Mesodermal cell (in vitro differentiated cells): ENCODE measurements around the gene SPAG6.

Source experiments
- H3K27ac ChIP-seq: 2 replicates; pipeline ENCODE4 v1.7.0; 2013; ENCODE audit warnings: mild to moderate bottlenecking, low read depth, low read length, moderate library complexity; ENCODE audit not compliant: severe bottlenecking
- H3K36me3 ChIP-seq: 2 replicates; pipeline ENCODE4 v1.7.1; 2013; ENCODE audit warnings: mild to moderate bottlenecking, low read length, moderate library complexity; ENCODE audit not compliant: control insufficient read depth, insufficient read depth
- H3K4me1 ChIP-seq: one replicate; pipeline ENCODE4 v1.7.1; 2013; ENCODE audit warnings: mild to moderate bottlenecking, low read length; ENCODE audit not compliant: insufficient read depth, control insufficient read depth, poor library complexity, severe bottlenecking
- H3K4me3 ChIP-seq: 2 replicates; pipeline ENCODE4 v1.7.0; 2013; ENCODE audit warnings: low read length, control low read depth, mild to moderate bottlenecking; ENCODE audit not compliant: insufficient read depth, poor library complexity, severe bottlenecking; ENCODE audit errors: extremely low read depth
- H3K9me3 ChIP-seq: 2 replicates; pipeline ENCODE4 v1.7.1; 2013; ENCODE audit warnings: mild to moderate bottlenecking, low read length, moderate library complexity; ENCODE audit not compliant: control insufficient read depth
- WGBS, 2 experiments: methylation state at CpG; one replicate each; pipeline ENCODE4 v1.1.5; 2013; ENCODE audit warnings: missing lambda C conversion rate in 2 of 2; ENCODE audit not compliant: insufficient coverage in 2 of 2; 5-methylcytosine and 5-hydroxymethylcytosine counted together

The SPAG6 gene

DNA sequence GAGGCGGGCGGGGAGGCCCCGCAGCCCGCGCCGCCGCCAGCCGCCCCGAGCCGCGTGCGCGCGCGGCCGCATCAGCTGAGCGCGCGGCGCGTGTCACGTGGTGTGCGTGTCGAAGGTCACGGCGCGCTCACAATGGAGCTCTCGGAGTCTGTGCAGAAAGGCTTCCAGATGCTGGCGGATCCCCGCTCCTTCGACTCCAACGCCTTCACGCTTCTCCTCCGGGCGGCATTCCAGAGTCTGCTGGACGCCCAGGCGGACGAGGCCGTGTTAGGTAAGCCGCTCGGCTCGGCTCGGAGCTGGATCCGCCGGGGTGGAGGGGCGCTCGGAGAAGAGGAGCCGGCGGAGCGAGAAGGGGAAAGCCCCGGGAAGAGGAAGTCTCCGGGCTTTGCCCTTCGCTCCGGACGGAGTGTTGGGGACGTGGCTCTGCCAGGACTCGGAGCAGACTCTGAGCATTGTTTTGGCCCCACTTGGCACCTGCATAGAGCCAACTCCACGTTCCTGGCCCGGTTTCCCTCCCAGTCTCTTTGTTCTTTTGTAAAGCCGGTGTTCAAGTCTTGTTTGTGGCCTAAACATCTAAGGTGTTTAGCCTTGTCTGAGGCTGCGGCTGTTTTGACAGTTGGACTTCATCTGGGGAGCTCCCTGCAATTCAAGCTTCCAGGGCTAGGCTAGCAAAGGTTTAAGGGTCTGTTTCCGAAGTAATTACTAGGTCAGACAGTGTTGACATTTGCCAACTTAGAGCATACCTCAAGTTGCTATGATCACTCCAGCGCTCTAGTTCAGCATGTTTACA lies 28.8 kb upstream of the SPAG6 start, which contains the start of gene COMMD3:
Gene COMMD3, plus strand, starts transcription at position 103 of the 790 bp plus-strand sequence. Its CDS starts 30 bp downstream, at position 133.
- Histone ChIP-seq H3K27ac (peak within 1 kb of the TSS; percentile 79), H3K9me3 (no peaks in the 10 kb centered on the region), H3K4me3 (peak within 1 kb of the TSS; percentile 62), H3K36me3 (no peaks in the 10 kb centered on the region), H3K4me1 (no peaks in the 10 kb centered on the region)
- 0 to 1% methylated on average over 57 to 61 of the region's 63 CpGs for whole genome bisulfite sequencing, 2 experiments

DNA sequence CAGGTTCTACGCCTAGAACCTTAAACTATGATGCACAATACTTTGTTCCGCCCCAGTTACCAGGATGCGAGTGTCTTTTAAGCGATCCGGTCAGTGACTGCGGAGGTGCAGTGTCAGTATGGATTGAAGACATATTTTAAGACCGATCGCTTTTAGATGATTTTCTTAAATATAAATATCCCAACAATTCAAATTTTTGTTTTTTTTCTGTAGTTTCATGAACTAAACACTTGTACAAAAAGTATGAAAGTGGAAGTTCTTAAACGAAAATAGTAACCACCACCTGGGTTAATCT lies 28.3 kb upstream of the SPAG6 start:
- no peaks in the 10 kb centered on the region for H3K36me3 ChIP-seq
- WGBS, 2 experiments, result 0 to 29% methylated on average over 1 of the region's 9 CpGs
- no peaks in the 10 kb centered on the region for H3K9me3 ChIP-seq
- peak overlapping the region; percentile 79 for H3K27ac ChIP-seq
- H3K4me1 ChIP-seq, result no peaks in the 10 kb centered on the region
- H3K4me3 ChIP-seq, result peak overlapping the region; percentile 62

GRCh38 chr10:22317771-22318565 lies 27.3 kb upstream of the SPAG6 start:
- H3K27ac ChIP-seq, result no peak overlapping the region
- WGBS, 2 experiments, result 0% methylated on average over 1 of the region's 6 CpGs

DNA sequence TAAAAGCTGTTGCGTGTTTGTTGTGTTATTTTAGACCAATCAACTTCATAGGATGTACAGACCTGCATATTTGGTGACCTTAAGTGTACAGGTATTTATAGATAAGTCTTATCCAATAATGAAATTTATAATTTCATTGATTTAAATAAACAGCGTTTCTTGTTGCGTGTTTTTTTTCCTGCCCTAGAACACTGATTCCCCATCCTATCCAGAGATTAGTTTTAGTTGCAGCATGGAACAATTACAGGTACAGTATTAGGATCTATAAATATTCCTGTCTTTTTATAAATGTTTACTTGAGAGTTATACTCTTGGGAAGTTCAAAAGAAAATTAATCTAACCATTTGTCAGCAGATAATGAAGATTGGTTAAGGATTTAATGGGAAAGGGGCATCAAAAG lies 26.5 kb upstream of the SPAG6 start:
- H3K4me3 ChIP-seq, result no peak overlapping the region
- 0% methylated on average over 1 of the region's 3 CpGs; no CpG with 5 or more reads in 1 of the 2 experiments for WGBS, 2 experiments
- peaks cover under 1% of the 10 kb centered on the region for H3K4me1 ChIP-seq
- no peaks in the 10 kb centered on the region for H3K9me3 ChIP-seq
- H3K27ac ChIP-seq, result no peak overlapping the region
- no peaks in the 10 kb centered on the region for H3K36me3 ChIP-seq

More at GRCh38 chr10:22317771-22318565, 27.3 kb upstream of the SPAG6 start:
- Histone ChIP-seq H3K9me3 (no peaks in the 10 kb centered on the region), H3K36me3 (no peaks in the 10 kb centered on the region), H3K4me1 (no peaks in the 10 kb centered on the region), H3K4me3 (no peak overlapping the region)

GRCh38 chr10:22319547-22319979 lies 25.7 kb upstream of the SPAG6 start:
- WGBS, 2 experiments, result 7 to 9% methylated on average over 7 of the region's 10 CpGs
- H3K27ac ChIP-seq, result no peak overlapping the region
- H3K4me1 ChIP-seq, result peaks cover 8% of the 10 kb centered on the region
- H3K36me3 ChIP-seq, result no peaks in the 10 kb centered on the region
- H3K4me3 ChIP-seq, result no peak overlapping the region
- H3K9me3 ChIP-seq, result no peaks in the 10 kb centered on the region

DNA sequence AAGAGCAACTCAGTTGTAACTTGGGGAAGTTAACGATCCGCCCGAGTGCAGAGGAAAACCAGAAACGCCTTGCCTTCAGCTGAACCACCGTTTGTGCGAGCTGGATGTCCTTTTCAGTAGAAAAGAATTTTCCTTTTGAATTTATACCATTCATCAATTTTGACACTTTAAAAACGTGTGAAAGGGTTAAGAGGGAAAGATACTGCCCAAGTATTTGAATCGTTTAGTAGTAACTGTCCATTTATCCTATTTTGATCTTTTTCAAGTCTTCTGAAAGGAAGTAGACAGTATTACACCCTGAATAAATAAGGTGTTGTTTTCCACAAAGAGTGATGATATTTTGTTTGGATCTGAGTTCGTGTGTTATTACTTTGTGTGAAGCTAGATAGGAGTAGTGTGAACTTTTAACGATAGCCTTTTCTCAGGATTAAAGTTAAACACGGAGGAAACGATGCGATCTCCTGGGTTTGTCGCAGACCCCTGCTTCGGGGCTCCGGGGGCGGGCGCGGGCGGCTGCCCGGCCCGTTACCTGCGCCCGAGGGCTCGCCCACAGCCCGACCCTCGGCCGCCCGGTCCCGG lies 25.2 kb upstream of the SPAG6 start:
- WGBS, 2 experiments, result 1% methylated on average over 25 to 26 of the region's 30 CpGs
- H3K4me3 ChIP-seq, result peak overlapping the region; percentile 28
- H3K4me1 ChIP-seq, result peaks cover 13% of the 10 kb centered on the region
- H3K27ac ChIP-seq, result no peak overlapping the region
- H3K9me3 ChIP-seq, result no peaks in the 10 kb centered on the region
- no peaks in the 10 kb centered on the region for H3K36me3 ChIP-seq

DNA sequence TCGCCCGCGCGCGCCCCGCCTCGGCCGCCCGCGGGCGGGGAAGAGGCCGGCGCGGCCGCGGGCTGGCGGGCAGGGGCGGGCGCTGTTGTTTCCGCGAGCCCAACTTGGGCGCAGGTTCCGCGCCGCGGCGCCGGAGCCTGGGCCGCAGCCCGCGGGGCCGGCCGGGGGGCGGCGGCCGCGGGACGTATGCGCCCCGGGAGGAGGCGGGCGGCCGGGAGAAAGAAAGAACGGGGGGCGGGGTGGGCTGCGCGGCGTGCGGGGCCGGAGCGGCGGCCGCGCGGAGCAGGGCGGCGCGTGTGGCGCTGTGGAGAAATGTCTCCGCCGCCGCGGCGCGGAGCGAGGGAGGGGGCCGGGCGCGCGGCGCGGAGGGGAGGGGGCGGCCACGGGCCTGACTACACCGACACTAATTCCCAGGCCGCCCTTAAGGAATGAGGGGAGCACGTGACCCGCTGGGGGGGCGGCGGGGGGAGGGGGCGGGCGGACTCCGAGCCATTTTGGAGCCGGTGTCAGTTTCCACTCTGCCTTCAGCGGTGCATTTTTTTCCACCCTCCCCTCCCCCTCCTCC lies 24.6 kb upstream of the SPAG6 start, which contains the start of gene BMI1:
Gene BMI1, plus strand, starts transcription at position 509 of the 565 bp plus-strand sequence. CDS start 5,351 bp downstream, outside the sequence.
- no peaks in the 10 kb centered on the region for H3K9me3 ChIP-seq
- 0% methylated on average over 11 to 40 of the region's 85 CpGs for WGBS, 2 experiments
- peaks cover 13% of the 10 kb centered on the region for H3K4me1 ChIP-seq
- H3K4me3 ChIP-seq, result peak within 1 kb of the TSS; percentile 72
- H3K36me3 ChIP-seq, result no peaks in the 10 kb centered on the region
- H3K27ac ChIP-seq, result peak within 1 kb of the TSS; percentile 18

- 0% methylated on average over 40 to 46 of the region's 114 CpGs for WGBS, 2 experiments
- Histone ChIP-seq H3K9me3 (no peaks in the 10 kb centered on the region), H3K27ac (peak overlapping the region; percentile 18), H3K4me1 (peaks cover 13% of the 10 kb centered on the region), H3K4me3 (peak overlapping the region; percentile 72), H3K36me3 (no peaks in the 10 kb centered on the region)
These were observed 24.0 kb upstream of the SPAG6 start for GRCh38 chr10:22321156-22321923.

GRCh38 chr10:22321924-22322640 lies 23.2 kb upstream of the SPAG6 start:
- Histone ChIP-seq H3K9me3 (no peaks in the 10 kb centered on the region), H3K36me3 (no peaks in the 10 kb centered on the region), H3K4me3 (peak overlapping the region; percentile 53), H3K4me1 (peaks cover 13% of the 10 kb centered on the region), H3K27ac (no peak overlapping the region)
- 0 to 1% methylated on average over 18 to 23 of the region's 57 CpGs for WGBS, 2 experiments
